Spleen (tissue), 11 donors: ENCODE measurements around the gene ARFIP1. TPM values are rescaled to one million over a fixed set of nuclear protein-coding genes. Genes with fewer than 3 reads are reported as not detected.

Experiments used
- DNase-seq: peaks from one replicate; pipeline ENCODE4 v3.0.0-alpha.2; 2020
- H3K27ac ChIP-seq, 8 donors: fragments of 200-600 bp; sonication (generic) in 7 of 8; 1 replicate in 4 of 8; 2 replicates in 4 of 8; pipeline versions ENCODE4 v1.5.0 to v1.8.0; 2016 to 2021; ENCODE audit warnings: inconsistent platforms in 4 of 8, mild to moderate bottlenecking in 4 of 8, moderate library complexity in 1 of 8
- H3K27me3 ChIP-seq, 7 donors: fragments of 200-600 bp; sonication (generic) in 6 of 7; replicated peaks in 1 of 7; 1 replicate in 4 of 7; 2 replicates in 3 of 7; pipeline versions ENCODE4 v1.5.0 to v1.8.0; 2016 to 2021; ENCODE audit warnings: inconsistent platforms in 3 of 7, mild to moderate bottlenecking in 1 of 7
- H3K36me3 ChIP-seq, 6 donors: fragments of 200-600 bp; sonication (generic) in 5 of 6; 1 replicate in 4 of 6; 2 replicates in 2 of 6; pipeline versions ENCODE4 v1.5.0 to v1.8.0; 2016 to 2021; ENCODE audit warnings: inconsistent platforms in 2 of 6
- H3K4me1 ChIP-seq, 6 donors: fragments of 200-600 bp; sonication (generic) in 5 of 6; 1 replicate in 3 of 6; 2 replicates in 3 of 6; pipeline versions ENCODE4 v1.5.0 to v1.8.0; 2016 to 2021; ENCODE audit warnings: inconsistent platforms in 3 of 6
- H3K4me3 ChIP-seq, 8 donors: fragments of 200-600 bp; sonication (generic) in 7 of 8; 1 replicate in 4 of 8; 2 replicates in 4 of 8; pipeline versions ENCODE4 v1.5.0 to v1.8.0; 2016 to 2021; ENCODE audit warnings: inconsistent platforms in 4 of 8, mild to moderate bottlenecking in 4 of 8, moderate library complexity in 2 of 8
- H3K9me3 ChIP-seq, 8 donors: fragments of 200-600 bp; sonication (generic) in 7 of 8; 1 replicate in 4 of 8; 2 replicates in 4 of 8; pipeline versions ENCODE4 v1.5.0 to v1.8.0; 2016 to 2021; ENCODE audit warnings: inconsistent platforms in 4 of 8
- POLR2A ChIP-seq, 3 donors: fragments of 450-650 bp; IDR thresholded peaks; one replicate each; pipeline ENCODE4 v1.5.1; 2017; ENCODE audit warnings: antibody characterized with exemption in 3 of 3, mild to moderate bottlenecking in 1 of 3
- POLR2AphosphoS5 ChIP-seq, 3 donors: sonication (generic); formaldehyde crosslinking; IDR thresholded peaks; one replicate each; pipeline ENCODE4 v1.5.1; 2017; ENCODE audit warnings: antibody characterized with exemption in 3 of 3
- WGBS, 5 donors: extraction: QIAGEN DNeasy Blood & Tissue Kit in 3 of 5; methylation state at CpG; one replicate each; pipeline versions ENCODE4 v1.1.5 to v1.1.7; 2013 to 2018; 5-methylcytosine and 5-hydroxymethylcytosine counted together
- intact Hi-C: fragments of 100-400 bp; cut with DNase I; formaldehyde crosslinking; loops from one replicate; pipeline ENCODE4 v1.15.0; 2023; ENCODE audit warnings: low total_unique reads
- polyA plus RNA-seq, 3 donors: library from polyadenylated mRNA; stranded (reverse); fragments of 200-250 nt; gene quantifications; one replicate each; pipeline ENCODE4 v1.2.1, GENCODE V29; 2013
- total RNA-seq, 7 donors: library from RNA; depleted of rRNA in 3 of 7; stranded (reverse); fragments of >200 nt in 3 of 7; fragmentation: NEBNext Ultra II Directional in 4 of 7; extraction: Animal tissue kit (Norgen Biotek cat#: 25700) in 4 of 7; gene quantifications; one replicate each; pipeline versions ENCODE4 v1.1.0 to v1.2.1, GENCODE V29; 2016 to 2021
- TF ChIP-seq, protein P1 (sequence below), 11 experiments: fragments of 200-600 bp in 7 of 11; fragments of 450-650 bp in 4 of 11; sonication (generic) in 4 of 11; IDR thresholded peaks in 8 of 11; conservative IDR thresholded peaks in 3 of 11; 1 replicate in 7 of 11; 2 replicates in 4 of 11; pipeline versions ENCODE4 v1.4.0 to v1.8.0; 2016 to 2021; ENCODE audit warnings: antibody characterized with exemption in 11 of 11, inconsistent platforms in 4 of 11, mild to moderate bottlenecking in 1 of 11
- donor health status: healthy with polysubstance abuse.
- donor health status: DM: no; HTN: no; CAD: no; lungs with moderate emphysema.
- donor health status: DM: no; HTN: no; CAD: no.
- donor health status: Bipolar disorder and iron deficiency.
- donor health status: healthy.
- donor health status: DM: no; HTN: no; CAD: no.
- donor health status: DM: yes; HTN: yes; CAD: no.

The ARFIP1 gene
- total and polyA plus RNA-seq, 10 donors, result 13.9 to 35.0 (median 26.8) TPM

DNA sequence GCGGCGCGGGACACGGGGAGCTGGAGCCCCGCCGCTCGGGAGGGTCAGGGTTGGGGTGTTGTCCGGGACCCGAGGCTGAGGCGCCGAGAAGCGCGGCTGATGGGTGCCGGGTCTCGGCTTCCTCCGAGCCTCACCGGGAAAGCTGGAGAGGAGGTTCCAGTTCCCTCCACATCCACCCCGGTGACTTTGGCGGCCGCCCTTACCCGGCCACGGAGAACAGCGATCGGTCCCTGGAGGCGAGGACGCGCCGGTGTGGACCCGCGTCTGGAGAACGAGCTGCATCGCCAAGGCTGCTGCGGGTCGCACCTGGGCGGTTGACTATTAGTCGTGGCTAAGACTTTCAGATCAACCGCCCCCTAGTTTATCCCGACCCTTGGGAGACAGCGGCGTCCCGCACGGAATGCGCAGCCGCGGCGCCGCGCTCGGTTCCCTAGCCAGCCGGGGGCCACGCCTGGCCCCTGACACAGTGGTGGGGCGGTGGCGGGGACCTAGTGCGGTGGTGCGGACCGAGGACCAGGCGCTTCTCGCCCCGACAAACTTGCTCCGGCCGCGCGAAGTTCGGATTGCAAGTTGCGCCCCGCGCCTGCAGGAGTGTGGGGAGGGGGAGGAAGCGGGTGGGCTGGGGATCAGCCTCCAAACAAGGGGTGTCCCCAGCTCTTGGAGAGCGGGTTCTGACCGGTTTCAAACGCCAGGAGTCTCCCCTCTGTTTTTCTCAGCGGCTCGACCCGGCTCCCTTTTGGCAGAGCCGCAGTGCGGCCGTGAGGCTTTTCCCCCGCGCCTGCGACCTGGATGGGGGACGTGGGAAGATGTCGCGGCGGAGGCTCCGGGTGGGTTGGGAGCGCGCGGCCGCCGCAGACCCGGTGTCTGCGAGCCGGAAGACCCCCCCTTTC is 156.9 kb downstream of the ARFIP1 start:
- peak; percentile 80 for DNase-seq
- WGBS, 5 donors, result 0 to 1% (median 1%) methylated on average over 29 to 93 of the region's 93 CpGs

DNA sequence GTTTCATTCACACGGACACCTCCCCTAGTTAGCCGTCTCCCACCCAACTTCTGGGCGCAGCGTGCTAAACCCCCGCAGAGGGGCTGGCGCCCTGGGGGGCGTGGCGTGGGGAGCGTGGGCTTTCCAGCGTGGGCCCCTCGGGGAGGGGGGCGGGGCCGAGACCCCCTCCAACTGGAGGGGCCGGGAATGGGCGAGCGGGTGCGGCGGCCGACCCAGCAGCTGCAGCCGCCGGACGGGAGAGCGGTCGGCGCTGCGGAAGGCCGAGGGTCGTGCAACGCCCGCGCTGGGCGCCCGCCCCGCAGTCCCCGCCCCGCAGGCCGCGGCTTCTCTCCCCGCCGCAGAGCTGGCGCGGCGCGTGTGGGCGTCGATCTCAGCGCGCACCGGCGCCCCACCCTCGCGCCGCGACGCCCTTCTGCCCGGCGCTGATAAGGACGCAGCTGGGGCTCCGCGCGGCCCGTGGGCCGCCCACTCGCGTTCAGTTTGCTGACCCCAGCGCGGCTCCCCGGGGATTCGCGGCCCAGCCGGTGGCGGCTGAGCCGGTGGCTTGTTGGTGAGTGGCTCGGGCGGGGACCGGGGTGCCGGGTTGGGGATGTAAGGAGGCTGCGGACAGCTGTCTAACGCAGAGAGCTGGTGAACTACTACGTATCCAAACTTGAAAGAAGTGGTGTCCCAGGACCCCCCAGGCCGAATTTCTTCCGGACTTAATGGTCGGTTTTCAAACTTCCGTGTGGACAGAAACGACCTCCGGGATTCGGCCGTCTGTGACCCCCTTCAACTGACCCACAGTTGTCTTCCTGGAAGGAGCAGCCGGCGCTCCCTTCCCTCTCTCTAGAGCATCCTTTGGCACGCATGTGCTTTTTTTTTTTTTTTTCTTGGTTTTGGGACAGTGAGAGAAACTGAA is 157.8 kb downstream of the ARFIP1 start:
- Histone ChIP-seq H3K27me3 (peaks cover 0 to 74% (median 26%) of the 10 kb centered on the region in 7 donors), H3K9me3 (no peaks in the 10 kb centered on the region), H3K27ac (peak overlapping the region; percentile 57 to 80 (median 68)), H3K4me3 (peak overlapping the region; percentile 52 to 86 (median 76)), H3K4me1 (peaks cover 9 to 51% (median 36%) of the 10 kb centered on the region in 6 donors), H3K36me3 (no peaks in the 10 kb centered on the region)
- intact Hi-C loops, result loop anchor here (10.0 kb wide), 1 partner anchor 147 kb away; no protein-coding TSS in a partner anchor
- TF ChIP-seq POLR2AphosphoS5 (IDR thresholded peaks at IDR 0.05), result peak; percentile 23 to 69 (median 62)
- no peak for TF ChIP-seq POLR2A (IDR thresholded peaks at IDR 0.05)
- peak; percentile 79 for DNase-seq
- 0 to 1% (median 1%) methylated on average over 19 to 91 of the region's 91 CpGs for WGBS, 5 donors

More for the DNA sequence above, 156.9 kb downstream of the ARFIP1 start:
- H3K27ac ChIP-seq, result peak overlapping the region in 7 of 8 donors; percentile 58 to 80 (median 69)
- H3K36me3 ChIP-seq, result no peaks in the 10 kb centered on the region
- peaks cover 9 to 51% (median 36%) of the 10 kb centered on the region in 6 donors for H3K4me1 ChIP-seq
- peaks cover 0 to 74% (median 26%) of the 10 kb centered on the region in 7 donors for H3K27me3 ChIP-seq
- TF ChIP-seq, protein P1, sequence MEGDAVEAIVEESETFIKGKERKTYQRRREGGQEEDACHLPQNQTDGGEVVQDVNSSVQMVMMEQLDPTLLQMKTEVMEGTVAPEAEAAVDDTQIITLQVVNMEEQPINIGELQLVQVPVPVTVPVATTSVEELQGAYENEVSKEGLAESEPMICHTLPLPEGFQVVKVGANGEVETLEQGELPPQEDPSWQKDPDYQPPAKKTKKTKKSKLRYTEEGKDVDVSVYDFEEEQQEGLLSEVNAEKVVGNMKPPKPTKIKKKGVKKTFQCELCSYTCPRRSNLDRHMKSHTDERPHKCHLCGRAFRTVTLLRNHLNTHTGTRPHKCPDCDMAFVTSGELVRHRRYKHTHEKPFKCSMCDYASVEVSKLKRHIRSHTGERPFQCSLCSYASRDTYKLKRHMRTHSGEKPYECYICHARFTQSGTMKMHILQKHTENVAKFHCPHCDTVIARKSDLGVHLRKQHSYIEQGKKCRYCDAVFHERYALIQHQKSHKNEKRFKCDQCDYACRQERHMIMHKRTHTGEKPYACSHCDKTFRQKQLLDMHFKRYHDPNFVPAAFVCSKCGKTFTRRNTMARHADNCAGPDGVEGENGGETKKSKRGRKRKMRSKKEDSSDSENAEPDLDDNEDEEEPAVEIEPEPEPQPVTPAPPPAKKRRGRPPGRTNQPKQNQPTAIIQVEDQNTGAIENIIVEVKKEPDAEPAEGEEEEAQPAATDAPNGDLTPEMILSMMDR (IDR thresholded peaks at IDR 0.05 in 8 of 11, conservative IDR thresholded peaks at IDR 0.05 in 3 of 11), result no peak
- TF ChIP-seq POLR2AphosphoS5 (IDR thresholded peaks at IDR 0.05) (no peak), POLR2A (IDR thresholded peaks at IDR 0.05) (no peak)
- H3K4me3 ChIP-seq, result peak overlapping the region; percentile 52 to 86 (median 76)
- intact Hi-C loops, result loop anchor here (10.0 kb wide), 1 partner anchor 148 kb away; no protein-coding TSS in a partner anchor
- H3K9me3 ChIP-seq, result no peaks in the 10 kb centered on the region

DNA sequence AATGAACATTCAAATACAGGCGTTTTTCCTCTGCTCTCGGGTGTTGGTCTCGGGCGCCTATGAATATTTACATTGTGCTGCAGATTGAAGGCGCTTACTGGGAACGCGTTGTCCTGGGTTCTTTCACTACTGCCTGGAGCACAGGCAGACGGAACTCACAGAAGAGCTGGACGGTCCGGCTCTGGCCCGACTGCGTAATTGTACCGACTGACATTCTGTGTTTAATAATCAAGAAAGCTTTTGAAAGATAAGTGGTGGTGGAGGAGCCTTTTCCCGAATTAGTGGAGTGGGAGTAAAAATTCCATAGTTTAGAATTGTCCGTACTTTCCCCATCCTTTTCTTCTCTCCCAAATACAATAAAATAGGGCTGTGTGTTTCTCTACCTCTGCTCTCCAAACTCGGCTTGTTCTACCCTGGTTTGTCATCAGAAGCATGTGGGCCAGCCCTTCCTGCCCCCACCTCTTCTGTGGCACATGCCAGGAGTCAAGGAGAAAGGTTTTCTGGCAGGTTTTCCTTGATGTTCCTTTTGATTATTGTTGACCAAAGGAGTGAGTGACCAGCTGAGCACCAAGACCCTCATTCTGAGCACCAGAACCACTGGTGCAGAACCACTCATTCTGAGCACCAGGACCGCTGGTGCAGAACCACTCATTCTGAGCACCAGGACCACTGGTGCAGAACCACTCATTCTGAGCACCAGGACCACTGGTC is 158.6 kb downstream of the ARFIP1 start:
- peaks cover 0 to 6% (median 0%) of the 10 kb centered on the region in 6 donors for H3K36me3 ChIP-seq
- peaks cover 0 to 69% (median 26%) of the 10 kb centered on the region in 7 donors for H3K27me3 ChIP-seq
- H3K9me3 ChIP-seq, result no peaks in the 10 kb centered on the region
- TF ChIP-seq POLR2AphosphoS5 (IDR thresholded peaks at IDR 0.05), result no peak
- TF ChIP-seq, protein P1 (IDR thresholded peaks at IDR 0.05 in 8 of 11, conservative IDR thresholded peaks at IDR 0.05 in 3 of 11), result no peak
- TF ChIP-seq POLR2A (IDR thresholded peaks at IDR 0.05), result no peak
- peak overlapping the region in 6 of 8 donors; percentile 58 to 80 (median 69) for H3K27ac ChIP-seq
- DNase-seq, result no peak
- peaks cover 9 to 52% (median 36%) of the 10 kb centered on the region in 6 donors for H3K4me1 ChIP-seq
- 22 to 35% (median 29%) methylated on average over 17 of the region's 17 CpGs for WGBS, 5 donors
- peak overlapping the region; percentile 52 to 86 (median 76) for H3K4me3 ChIP-seq
- intact Hi-C loops, result loop anchor here (10.0 kb wide), 1 partner anchor 146 kb away; no protein-coding TSS in a partner anchor
